22Rv1 (cell line): Measurements from ENCODE around the gene BTBD9.

Experiments used
- H3K27ac ChIP-seq: fragments of 450-650 bp; 2 replicates; pipeline ENCODE4 v1.5.1; 2017
- CTCF ChIP-seq: fragments of 450-650 bp; IDR thresholded peaks from 2 replicates; pipeline ENCODE4 v1.5.1; 2017; ENCODE audit warnings: mild to moderate bottlenecking
- ZFX ChIP-seq: fragments of 450-650 bp; IDR thresholded peaks from 2 replicates; pipeline ENCODE4 v1.6.1; 2017; ENCODE audit warnings: antibody characterized with exemption, borderline replicate concordance

The BTBD9 gene

GRCh38 chr6:38156818-38157565 lies 482.7 kb downstream of the BTBD9 start:
- TF ChIP-seq ZFX (no peak), CTCF (no peak)
- no peak overlapping the region for H3K27ac ChIP-seq

- H3K27ac ChIP-seq = 0 out of 2 replicates have a peak overlapping the region, but pooled peaks have one; percentile 10
- TF ChIP-seq CTCF (no peak), ZFX (no peak)
These were observed 484.0 kb downstream of the BTBD9 start for GRCh38 chr6:38155621-38156204.

- no peak for TF ChIP-seq CTCF
These were observed 484.6 kb downstream of the BTBD9 start for GRCh38 chr6:38155144-38155543.

GRCh38 chr6:38154731-38155130 lies 485.0 kb downstream of the BTBD9 start:
- TF ChIP-seq ZFX = no peak
- no peak for TF ChIP-seq CTCF
- H3K27ac ChIP-seq = no peak overlapping the region

More at GRCh38 chr6:38155144-38155543, 484.6 kb downstream of the BTBD9 start:
- no peak overlapping the region for H3K27ac ChIP-seq

GRCh38 chr6:38153798-38154345 lies 485.9 kb downstream of the BTBD9 start:
- no peak for TF ChIP-seq ZFX
- no peak for TF ChIP-seq CTCF
- no peak overlapping the region for H3K27ac ChIP-seq

- TF ChIP-seq ZFX (no peak), CTCF (no peak)
- no peak overlapping the region for H3K27ac ChIP-seq
These were observed 486.5 kb downstream of the BTBD9 start for GRCh38 chr6:38153076-38153797.

- H3K27ac ChIP-seq = no peak overlapping the region
- TF ChIP-seq ZFX = no peak
- TF ChIP-seq CTCF = no peak
These were observed 487.1 kb downstream of the BTBD9 start for GRCh38 chr6:38152620-38153019.
